ENCODE measurements around the gene NAA30. TPM values are rescaled to one million over a fixed set of nuclear protein-coding genes. Genes with fewer than 3 reads are reported as not detected.

The NAA30 gene
- total RNA-seq, 1 experiment from 2014 or later, result 17.8 TPM

- TF ChIP-seq ARID4B (CRISPR knock-in tag; IDR thresholded peaks at IDR 0.05; ENCODE audit: borderline replicate concordance) (no peak), GRHL2 (CRISPR knock-in tag; IDR thresholded peaks at IDR 0.05; ENCODE audit: insufficient replicate concordance, severe bottlenecking) (no peak), OVOL2 (CRISPR knock-in tag; IDR thresholded peaks at IDR 0.05; ENCODE audit: borderline replicate concordance) (no peak)
Measured at GRCh38 chr14:57461777-57462320, 71.5 kb downstream of the NAA30 start (continued).

GRCh38 chr14:57462551-57462950 lies 72.2 kb downstream of the NAA30 start:
- no peak overlapping the region for H3K4me3 Mint-ChIP-seq
- no peaks in the 10 kb centered on the region for H3K36me3 Mint-ChIP-seq
- H3K4me1 Mint-ChIP-seq, result no peaks in the 10 kb centered on the region
- DNase-seq (ENCODE audit: low spot score) (no peak), ATAC-seq (no peak)
- ChIA-PET CTCF (no interaction called here), POLR2A (no interaction called here)
- TF ChIP-seq, protein P1, sequence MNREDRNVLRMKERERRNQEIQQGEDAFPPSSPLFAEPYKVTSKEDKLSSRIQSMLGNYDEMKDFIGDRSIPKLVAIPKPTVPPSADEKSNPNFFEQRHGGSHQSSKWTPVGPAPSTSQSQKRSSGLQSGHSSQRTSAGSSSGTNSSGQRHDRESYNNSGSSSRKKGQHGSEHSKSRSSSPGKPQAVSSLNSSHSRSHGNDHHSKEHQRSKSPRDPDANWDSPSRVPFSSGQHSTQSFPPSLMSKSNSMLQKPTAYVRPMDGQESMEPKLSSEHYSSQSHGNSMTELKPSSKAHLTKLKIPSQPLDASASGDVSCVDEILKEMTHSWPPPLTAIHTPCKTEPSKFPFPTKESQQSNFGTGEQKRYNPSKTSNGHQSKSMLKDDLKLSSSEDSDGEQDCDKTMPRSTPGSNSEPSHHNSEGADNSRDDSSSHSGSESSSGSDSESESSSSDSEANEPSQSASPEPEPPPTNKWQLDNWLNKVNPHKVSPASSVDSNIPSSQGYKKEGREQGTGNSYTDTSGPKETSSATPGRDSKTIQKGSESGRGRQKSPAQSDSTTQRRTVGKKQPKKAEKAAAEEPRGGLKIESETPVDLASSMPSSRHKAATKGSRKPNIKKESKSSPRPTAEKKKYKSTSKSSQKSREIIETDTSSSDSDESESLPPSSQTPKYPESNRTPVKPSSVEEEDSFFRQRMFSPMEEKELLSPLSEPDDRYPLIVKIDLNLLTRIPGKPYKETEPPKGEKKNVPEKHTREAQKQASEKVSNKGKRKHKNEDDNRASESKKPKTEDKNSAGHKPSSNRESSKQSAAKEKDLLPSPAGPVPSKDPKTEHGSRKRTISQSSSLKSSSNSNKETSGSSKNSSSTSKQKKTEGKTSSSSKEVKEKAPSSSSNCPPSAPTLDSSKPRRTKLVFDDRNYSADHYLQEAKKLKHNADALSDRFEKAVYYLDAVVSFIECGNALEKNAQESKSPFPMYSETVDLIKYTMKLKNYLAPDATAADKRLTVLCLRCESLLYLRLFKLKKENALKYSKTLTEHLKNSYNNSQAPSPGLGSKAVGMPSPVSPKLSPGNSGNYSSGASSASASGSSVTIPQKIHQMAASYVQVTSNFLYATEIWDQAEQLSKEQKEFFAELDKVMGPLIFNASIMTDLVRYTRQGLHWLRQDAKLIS (CRISPR knock-in tag; IDR thresholded peaks at IDR 0.05; ENCODE audit: borderline replicate concordance), result no peak
- TF ChIP-seq MXD4 (CRISPR knock-in tag; IDR thresholded peaks at IDR 0.05; ENCODE audit: borderline replicate concordance) (no peak), ZNF263 (CRISPR knock-in tag; IDR thresholded peaks at IDR 0.05; ENCODE audit: low read depth) (no peak), TCF7 (CRISPR knock-in tag; IDR thresholded peaks at IDR 0.05; ENCODE audit: low read depth) (no peak)
- H3K27me3 Mint-ChIP-seq (ENCODE audit: low read depth), result no peaks in the 10 kb centered on the region
- H3K9me3 Mint-ChIP-seq, result 0 out of 2 replicates have a peak, but pooled peaks cover 3% of the 10 kb centered on the region
- H3K27ac Mint-ChIP-seq, result no peak overlapping the region

- ChIA-PET POLR2A (interaction anchor here (0.6 kb wide), 1 partner anchor 61 kb away, joined by 3 read pairs; no protein-coding TSS in a partner anchor), CTCF (no interaction called here)
- Mint-ChIP-seq H3K36me3 (no peaks in the 10 kb centered on the region), H3K27me3 (ENCODE audit: low read depth) (no peaks in the 10 kb centered on the region), H3K9me3 (peaks cover 17% of the 10 kb centered on the region), H3K4me3 (no peak overlapping the region), H3K4me1 (no peaks in the 10 kb centered on the region), H3K27ac (no peak overlapping the region)
- no peak for ATAC-seq
- no peak for DNase-seq (ENCODE audit: low spot score)
- TF ChIP-seq NR2C2 (CRISPR knock-in tag; IDR thresholded peaks at IDR 0.05) (no peak), RORB (CRISPR knock-in tag; IDR thresholded peaks at IDR 0.05) (no peak), ZNF416 (CRISPR knock-in tag; IDR thresholded peaks at IDR 0.05) (no peak), FOXJ3 (CRISPR knock-in tag; IDR thresholded peaks at IDR 0.05; ENCODE audit: borderline replicate concordance) (no peak), GABPB1 (CRISPR knock-in tag; IDR thresholded peaks at IDR 0.05) (no peak), CREM (CRISPR knock-in tag; IDR thresholded peaks at IDR 0.05) (no peak), FOXP1 (CRISPR knock-in tag; IDR thresholded peaks at IDR 0.05; ENCODE audit: borderline replicate concordance) (no peak), FOXK1 (CRISPR knock-in tag; IDR thresholded peaks at IDR 0.05) (no peak), GRHL2 (CRISPR knock-in tag; IDR thresholded peaks at IDR 0.05; ENCODE audit: insufficient replicate concordance, severe bottlenecking) (no peak), ETV6 (CRISPR knock-in tag; IDR thresholded peaks at IDR 0.05) (no peak)
- TF ChIP-seq, protein P2, sequence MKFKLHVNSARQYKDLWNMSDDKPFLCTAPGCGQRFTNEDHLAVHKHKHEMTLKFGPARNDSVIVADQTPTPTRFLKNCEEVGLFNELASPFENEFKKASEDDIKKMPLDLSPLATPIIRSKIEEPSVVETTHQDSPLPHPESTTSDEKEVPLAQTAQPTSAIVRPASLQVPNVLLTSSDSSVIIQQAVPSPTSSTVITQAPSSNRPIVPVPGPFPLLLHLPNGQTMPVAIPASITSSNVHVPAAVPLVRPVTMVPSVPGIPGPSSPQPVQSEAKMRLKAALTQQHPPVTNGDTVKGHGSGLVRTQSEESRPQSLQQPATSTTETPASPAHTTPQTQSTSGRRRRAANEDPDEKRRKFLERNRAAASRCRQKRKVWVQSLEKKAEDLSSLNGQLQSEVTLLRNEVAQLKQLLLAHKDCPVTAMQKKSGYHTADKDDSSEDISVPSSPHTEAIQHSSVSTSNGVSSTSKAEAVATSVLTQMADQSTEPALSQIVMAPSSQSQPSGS (CRISPR knock-in tag; IDR thresholded peaks at IDR 0.05; ENCODE audit: borderline replicate concordance, low read depth), result no peak
- TF ChIP-seq, protein P3, sequence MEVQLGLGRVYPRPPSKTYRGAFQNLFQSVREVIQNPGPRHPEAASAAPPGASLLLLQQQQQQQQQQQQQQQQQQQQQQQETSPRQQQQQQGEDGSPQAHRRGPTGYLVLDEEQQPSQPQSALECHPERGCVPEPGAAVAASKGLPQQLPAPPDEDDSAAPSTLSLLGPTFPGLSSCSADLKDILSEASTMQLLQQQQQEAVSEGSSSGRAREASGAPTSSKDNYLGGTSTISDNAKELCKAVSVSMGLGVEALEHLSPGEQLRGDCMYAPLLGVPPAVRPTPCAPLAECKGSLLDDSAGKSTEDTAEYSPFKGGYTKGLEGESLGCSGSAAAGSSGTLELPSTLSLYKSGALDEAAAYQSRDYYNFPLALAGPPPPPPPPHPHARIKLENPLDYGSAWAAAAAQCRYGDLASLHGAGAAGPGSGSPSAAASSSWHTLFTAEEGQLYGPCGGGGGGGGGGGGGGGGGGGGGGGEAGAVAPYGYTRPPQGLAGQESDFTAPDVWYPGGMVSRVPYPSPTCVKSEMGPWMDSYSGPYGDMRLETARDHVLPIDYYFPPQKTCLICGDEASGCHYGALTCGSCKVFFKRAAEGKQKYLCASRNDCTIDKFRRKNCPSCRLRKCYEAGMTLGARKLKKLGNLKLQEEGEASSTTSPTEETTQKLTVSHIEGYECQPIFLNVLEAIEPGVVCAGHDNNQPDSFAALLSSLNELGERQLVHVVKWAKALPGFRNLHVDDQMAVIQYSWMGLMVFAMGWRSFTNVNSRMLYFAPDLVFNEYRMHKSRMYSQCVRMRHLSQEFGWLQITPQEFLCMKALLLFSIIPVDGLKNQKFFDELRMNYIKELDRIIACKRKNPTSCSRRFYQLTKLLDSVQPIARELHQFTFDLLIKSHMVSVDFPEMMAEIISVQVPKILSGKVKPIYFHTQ (CRISPR knock-in tag; IDR thresholded peaks at IDR 0.05), result no peak
Measured at GRCh38 chr14:57464008-57464730, 73.8 kb downstream of the NAA30 start.
